Hepatic stellate cell (primary cell): ENCODE results near the gene VPS52.

Source experiments
- DNase-seq: peaks from one replicate; pipeline ENCODE4 v3.0.0; 2011; ENCODE audit warnings: low spot score

Gene VPS52

GRCh38 chr6:33271468-33272274 is at the start of gene VPS52, which contains the start of gene RPS18:
TSS of gene VPS52 (minus strand) at chr6:33271876. CDS start at chr6:33271675, 201 bp downstream.
TSS of gene RPS18 (plus strand) at chr6:33272075. CDS start at chr6:33272120, 45 bp downstream.
- DNase-seq, result peak; percentile 89

- DNase-seq, result no peak
These were observed 49.6 kb upstream of the VPS52 start for GRCh38 chr6:33321227-33321626.

- peak; percentile 82 for DNase-seq
These were observed 48.9 kb upstream of the VPS52 start for GRCh38 chr6:33320315-33321181.

DNA sequence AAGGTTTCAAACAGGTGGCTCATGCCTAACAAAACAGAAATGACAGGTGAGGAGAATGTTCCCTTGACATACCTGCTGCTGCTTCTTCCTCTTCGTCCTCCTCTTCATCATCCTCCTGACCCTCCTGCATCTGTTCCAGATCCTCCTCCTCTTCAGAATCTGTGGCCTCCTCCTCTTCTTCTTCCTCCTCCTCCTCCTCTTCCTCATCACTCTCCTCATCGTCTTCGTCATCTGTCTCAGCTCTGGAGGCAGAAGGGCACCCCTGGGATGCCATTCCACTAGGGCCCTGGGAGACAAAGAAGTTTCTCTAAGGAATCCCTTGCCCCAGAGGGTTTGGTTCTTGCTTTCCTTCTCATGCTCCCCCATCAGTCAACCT is 48.3 kb upstream of the VPS52 start:
- DNase-seq, result no peak

GRCh38 chr6:33318426-33319073 is 46.9 kb upstream of the VPS52 start:
- DNase-seq, result no peak

DNA sequence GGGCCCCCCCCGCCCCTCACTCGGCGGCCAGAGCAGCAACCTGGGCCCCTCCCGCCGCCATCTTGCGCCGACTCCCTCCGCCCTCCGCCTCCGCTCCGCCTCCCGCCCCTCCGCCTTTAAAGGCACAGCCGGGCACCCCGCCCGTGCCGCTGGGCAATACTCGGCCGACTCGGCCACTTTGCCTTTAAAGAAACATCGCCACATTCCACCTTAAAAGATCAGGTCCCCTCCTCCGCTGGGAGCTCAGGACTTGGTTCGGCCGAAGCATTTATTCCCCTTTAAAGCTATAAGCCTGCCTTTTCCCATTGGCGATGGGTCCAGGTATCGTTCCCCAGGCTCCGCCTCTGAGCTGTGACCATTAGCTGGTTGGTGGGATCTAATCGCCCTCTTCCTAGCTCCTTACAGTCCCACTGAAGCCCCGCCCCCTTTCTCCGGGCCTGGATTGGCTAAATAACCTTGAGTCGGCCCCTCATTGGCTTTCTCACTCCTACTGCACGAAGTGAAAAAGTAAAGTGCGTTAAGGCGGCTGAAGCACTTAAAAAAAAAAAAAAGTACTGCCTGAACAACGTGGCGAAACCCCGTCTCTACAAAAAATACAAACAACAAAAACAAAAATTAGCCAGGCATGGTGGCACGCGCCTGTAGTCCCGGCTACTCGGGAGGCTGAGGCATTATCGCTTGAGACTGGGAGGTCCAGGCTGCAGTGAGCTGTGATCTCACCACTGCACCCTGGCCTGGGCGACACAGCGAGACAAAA is 46.2 kb upstream of the VPS52 start, which contains the start of gene ZBTB22:
Gene ZBTB22 (minus strand): TSS at position 76 of the 757 bp plus-strand sequence. CDS start 828 bp downstream, outside the sequence.
- DNase-seq, result peak; percentile 97

DNA sequence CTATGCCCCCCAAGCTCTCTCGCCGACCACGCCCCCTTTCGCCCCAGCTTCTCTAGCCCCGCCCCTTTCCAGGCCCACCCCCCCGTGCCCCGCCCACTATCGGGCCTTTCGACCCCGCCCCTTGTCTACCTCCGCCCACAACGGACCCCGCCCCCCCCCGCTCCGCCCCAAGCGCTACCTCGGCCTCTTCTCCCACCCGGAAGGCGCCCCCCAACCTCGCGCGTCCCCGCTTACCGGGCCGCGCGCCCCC is 45.7 kb upstream of the VPS52 start:
- peak; percentile 84 for DNase-seq

DNA sequence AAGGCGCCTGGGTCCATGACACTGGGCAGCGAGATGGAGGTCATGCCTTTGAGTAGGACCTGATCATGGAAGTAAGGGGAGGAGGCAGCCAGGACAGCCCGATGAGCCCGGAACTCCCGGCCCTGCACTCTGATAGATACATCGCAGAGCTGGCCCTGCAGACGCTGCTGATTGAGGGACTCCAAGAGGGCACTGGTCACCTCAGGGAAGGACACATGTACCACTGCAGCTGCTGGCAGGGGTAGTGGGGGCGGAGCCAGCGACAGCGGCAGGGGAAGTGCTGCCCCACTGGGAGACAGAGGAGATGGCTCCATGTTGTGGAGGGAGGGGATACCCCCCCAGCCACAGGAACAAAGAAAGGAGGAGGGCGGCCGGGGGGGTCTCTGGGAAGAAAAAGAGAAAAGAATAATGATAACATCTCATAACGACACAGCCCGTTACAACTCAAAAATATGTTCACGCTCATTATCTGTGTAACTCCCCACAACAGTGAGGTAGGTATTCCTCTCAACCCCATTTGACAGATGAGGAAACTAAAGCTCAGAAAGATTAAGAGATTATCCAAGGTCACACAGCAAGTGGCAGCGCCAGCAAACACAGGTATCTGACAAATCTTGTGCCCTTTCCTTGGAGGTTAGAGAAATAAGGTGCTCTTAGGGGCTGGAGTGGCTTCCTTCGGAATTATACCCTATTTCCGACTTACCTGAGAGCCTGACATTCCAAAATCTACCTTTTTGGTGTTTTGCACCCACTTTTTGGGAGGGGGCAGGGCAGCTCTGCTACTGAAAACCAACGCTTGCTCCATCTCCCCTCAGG is 45.1 kb upstream of the VPS52 start:
- no peak for DNase-seq

- no peak for DNase-seq
These were observed 44.3 kb upstream of the VPS52 start for GRCh38 chr6:33315793-33316602.

DNA sequence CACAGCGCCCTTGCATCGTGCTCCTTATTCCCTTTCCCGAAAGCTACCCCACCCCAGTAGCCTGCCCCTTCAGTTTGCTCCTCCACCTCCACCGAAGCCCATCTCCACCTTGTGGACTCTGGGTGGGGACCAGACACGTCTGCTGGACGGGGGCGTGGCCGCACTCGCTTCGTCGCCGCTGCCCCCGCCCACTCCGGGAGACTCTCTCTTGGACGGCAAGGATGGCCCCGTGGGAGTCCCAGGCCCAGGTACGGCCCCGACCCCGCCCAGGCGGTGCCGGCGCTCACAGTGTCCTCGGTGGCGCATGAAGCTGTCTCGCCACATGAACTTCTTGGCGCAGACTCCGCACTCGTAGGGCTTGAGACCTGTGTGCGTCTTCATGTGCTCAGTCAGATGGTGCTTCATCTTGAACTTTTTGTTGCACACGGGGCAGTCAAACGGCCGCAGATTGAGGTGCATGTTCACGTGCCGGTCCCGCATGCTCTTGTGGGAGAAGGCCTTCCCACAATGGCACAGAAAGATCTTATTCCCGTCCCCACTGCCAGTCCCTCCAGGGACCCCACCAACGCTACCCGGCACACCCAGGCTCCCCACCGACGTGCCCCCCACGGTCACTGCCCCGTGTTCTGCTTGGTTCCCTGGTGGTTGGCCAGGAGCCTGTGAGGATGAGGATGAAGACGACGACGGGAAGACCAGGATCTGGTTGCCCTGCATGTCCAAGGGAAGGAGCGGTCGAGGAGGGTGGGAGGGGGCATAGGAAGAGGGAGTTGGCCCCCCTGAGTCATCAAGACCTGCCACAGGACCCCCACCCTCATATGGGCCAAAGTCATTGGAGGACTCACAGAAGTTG is 43.5 kb upstream of the VPS52 start:
- DNase-seq, result no peak

- peak; percentile 84 for DNase-seq
These were observed 42.9 kb upstream of the VPS52 start for GRCh38 chr6:33314515-33314942.

- DNase-seq, result peak; percentile 68
These were observed 42.2 kb upstream of the VPS52 start, which contains the start of gene TAPBP for GRCh38 chr6:33313709-33314514. TSS of gene TAPBP (minus strand) at chr6:33314078. CDS start at chr6:33314041, 37 bp downstream.

- DNase-seq, result peak; percentile 37
These were observed 41.5 kb upstream of the VPS52 start for GRCh38 chr6:33313105-33313708.

DNA sequence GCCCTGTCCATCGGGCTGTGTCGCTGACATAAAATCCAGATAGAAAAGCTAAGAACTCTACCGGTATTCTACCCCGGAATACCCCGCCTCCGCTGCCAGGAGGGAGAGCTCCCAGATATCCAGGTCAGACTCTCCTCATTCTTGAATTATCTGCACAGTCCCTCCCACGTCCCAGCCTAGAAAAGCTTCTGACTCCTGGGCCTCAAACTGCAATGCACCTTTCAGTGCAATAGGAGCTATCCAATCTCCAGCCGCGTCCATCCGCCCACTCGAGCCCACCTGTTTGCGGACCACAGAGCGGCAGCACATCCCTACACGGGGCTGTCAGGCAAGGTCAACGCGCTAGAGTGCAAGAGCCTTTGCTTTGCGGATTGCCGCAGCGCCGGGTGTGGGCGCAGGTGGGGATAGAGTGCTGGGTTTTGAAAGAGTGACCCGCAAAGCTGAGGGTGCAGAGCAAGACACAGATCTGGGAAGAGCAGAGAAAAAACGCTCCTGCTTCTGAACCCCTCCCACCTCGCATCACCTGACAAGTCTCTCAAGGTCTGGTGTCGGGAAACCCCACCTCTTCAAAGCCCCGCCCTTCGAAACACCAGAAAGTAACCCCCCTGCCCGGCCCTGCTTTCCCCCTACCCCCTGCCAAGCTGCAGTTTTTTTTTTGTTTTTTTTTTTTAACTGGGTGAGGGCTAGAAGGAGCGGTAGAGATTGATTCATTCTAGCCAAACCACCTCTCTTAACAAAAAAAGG is 40.9 kb upstream of the VPS52 start:
- peak; percentile 75 for DNase-seq

GRCh38 chr6:33306356-33306755 is 34.7 kb upstream of the VPS52 start:
- no peak for DNase-seq

DNA sequence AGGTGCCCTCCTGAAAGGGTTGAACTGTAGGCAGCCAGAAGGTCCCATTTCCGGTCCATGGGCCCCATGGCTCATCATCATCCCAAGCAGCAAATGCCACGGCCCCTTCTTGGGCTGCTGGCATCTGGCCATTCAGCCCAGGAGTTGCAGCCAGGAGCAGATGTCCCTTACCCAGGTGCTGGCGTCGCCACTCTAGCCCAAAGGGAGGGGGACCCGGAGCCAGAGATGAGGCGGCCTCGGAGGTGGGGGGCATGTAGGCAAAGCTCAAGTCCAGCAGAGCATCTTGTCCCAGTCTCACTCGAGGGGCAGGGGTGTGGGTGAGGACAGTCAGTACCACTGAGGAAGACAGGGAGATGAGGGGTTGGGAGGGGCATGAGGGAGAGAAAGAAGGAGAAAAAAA is 33.4 kb upstream of the VPS52 start:
- DNase-seq, result no peak

DNA sequence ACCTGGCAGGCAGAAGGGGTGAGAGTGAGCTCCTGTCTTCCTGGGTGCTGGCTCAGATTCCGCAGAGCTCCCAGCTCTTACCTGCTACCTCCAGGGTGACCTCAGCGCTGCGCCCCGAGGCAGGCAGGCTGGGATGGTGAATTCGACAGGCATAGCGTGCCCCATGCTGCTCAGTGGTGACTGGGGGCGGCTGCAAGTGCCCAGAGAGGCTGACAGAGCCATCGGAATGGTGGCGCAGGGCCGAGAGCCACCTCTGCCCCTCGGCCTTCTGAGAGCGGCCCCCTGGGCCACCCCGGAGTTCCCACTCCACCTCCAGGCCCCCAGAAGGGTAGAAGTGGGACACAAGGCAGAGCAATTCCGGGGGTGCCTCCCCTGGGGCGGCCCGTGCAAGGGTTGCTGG is 32.5 kb upstream of the VPS52 start:
- no peak for DNase-seq
